HL-60/S4 (cell line): ENCODE results near the gene FLOT1.
"Not testable (repeated sequence)": the region's sequence is repeated elsewhere in the genome, so short reads cannot be mapped to it uniquely, and the experiment has no call there.

Experiments
- in situ Hi-C: fragments of 300-500 bp; cut with MboI; formaldehyde crosslinking; loops from 2 replicates; pipeline ENCODE4 v1.14.3; 2022; ENCODE audit warnings: low sequenced_read_pairs

FLOT1 gene

GRCh38 chr6:30767944-30768301 lies 25.4 kb upstream of the FLOT1 start:
- in situ Hi-C loops = no loop called here

- in situ Hi-C loops = no loop called here
These were observed 24.9 kb upstream of the FLOT1 start for GRCh38 chr6:30767158-30767943.

GRCh38 chr6:30766461-30767157 lies 24.1 kb upstream of the FLOT1 start:
- in situ Hi-C loops = no loop called here

- in situ Hi-C loops = not testable (repeated sequence)
These were observed 23.0 kb upstream of the FLOT1 start for GRCh38 chr6:30765495-30765894.

GRCh38 chr6:30764490-30765043 lies 22.1 kb upstream of the FLOT1 start:
- in situ Hi-C loops = not testable (repeated sequence)

GRCh38 chr6:30763618-30764489 lies 21.4 kb upstream of the FLOT1 start:
- in situ Hi-C loops = no loop called here

- in situ Hi-C loops = no loop called here
These were observed 20.7 kb upstream of the FLOT1 start for GRCh38 chr6:30763155-30763617.

GRCh38 chr6:30761791-30762429 lies 19.4 kb upstream of the FLOT1 start:
- in situ Hi-C loops = no loop called here

- in situ Hi-C loops = no loop called here
These were observed 18.1 kb upstream of the FLOT1 start for GRCh38 chr6:30760549-30760948.

- in situ Hi-C loops = no loop called here
These were observed 17.2 kb upstream of the FLOT1 start for GRCh38 chr6:30759575-30760239.

GRCh38 chr6:30757261-30757904 lies 14.9 kb upstream of the FLOT1 start:
- in situ Hi-C loops = no loop called here

- in situ Hi-C loops = not testable (repeated sequence)
These were observed 14.0 kb upstream of the FLOT1 start for GRCh38 chr6:30756405-30757003.

GRCh38 chr6:30754631-30755030 lies 12.1 kb upstream of the FLOT1 start:
- in situ Hi-C loops = no loop called here

GRCh38 chr6:30752157-30752927 lies 9.9 kb upstream of the FLOT1 start:
- in situ Hi-C loops = no loop called here

- in situ Hi-C loops = no loop called here
These were observed 7.8 kb upstream of the FLOT1 start for GRCh38 chr6:30750379-30750668.

GRCh38 chr6:30749554-30750378 lies 7.3 kb upstream of the FLOT1 start:
- in situ Hi-C loops = loop anchor here (10.0 kb wide), 1 partner anchor 75 kb away; no protein-coding TSS in a partner anchor

GRCh38 chr6:30748851-30749540 lies 6.5 kb upstream of the FLOT1 start:
- in situ Hi-C loops = loop anchor here (10.0 kb wide), 1 partner anchor 76 kb away; no protein-coding TSS in a partner anchor
